Natural killer cell (primary cell): ENCODE data around the gene RFC4. TPM values are rescaled to one million over a fixed set of nuclear protein-coding genes. Genes with fewer than 3 reads are reported as not detected.

Source experiments
- ATAC-seq, 3 donors: fragments of 150-1000 bp in 2 of 3; fragments of 200-7000 bp in 1 of 3; cut with Tn5 transposase; 1 replicate in 1 of 3; 2 replicates in 2 of 3; pipeline ENCODE4 v1.10.0; 2021; ENCODE audit warnings: mild to moderate bottlenecking in 2 of 3, moderate library complexity in 2 of 3
- DNase-seq, 2 donors: peaks; one replicate each; pipeline versions ENCODE4 v3.0.0 to v3.0.0-alpha.2; 2013 to 2021; ENCODE audit warnings: mixed read lengths in 1 of 2
- H3K27ac ChIP-seq: one replicate; pipeline ENCODE4 v1.5.1; 2013; ENCODE audit warnings: mild to moderate bottlenecking, low read length
- H3K27me3 ChIP-seq: one replicate; pipeline ENCODE4 v1.6.1; 2013; ENCODE audit warnings: low read length; ENCODE audit not compliant: control insufficient read depth, insufficient read depth
- H3K36me3 ChIP-seq: one replicate; pipeline ENCODE4 v1.6.1; 2013; ENCODE audit warnings: low read length; ENCODE audit not compliant: control insufficient read depth, insufficient read depth
- H3K4me1 ChIP-seq: one replicate; pipeline ENCODE4 v1.6.1; 2013; ENCODE audit warnings: low read length; ENCODE audit not compliant: control insufficient read depth, insufficient read depth
- H3K4me3 ChIP-seq: one replicate; pipeline ENCODE4 v1.5.1; 2013; ENCODE audit warnings: low read length
- H3K9me3 ChIP-seq: one replicate; pipeline ENCODE4 v1.6.1; 2013; ENCODE audit warnings: low read length; ENCODE audit not compliant: control insufficient read depth, insufficient read depth
- H3K27ac Mint-ChIP-seq, 2 donors: one replicate each; pipeline ENCODE4 v1.8.0; 2022; ENCODE audit warnings: mild to moderate bottlenecking in 2 of 2, mixed read lengths in 2 of 2, moderate library complexity in 1 of 2
- H3K27me3 Mint-ChIP-seq, 2 donors: one replicate each; pipeline ENCODE4 v1.8.0; 2022; ENCODE audit warnings: low read depth in 2 of 2, mixed read lengths in 2 of 2
- H3K36me3 Mint-ChIP-seq: one replicate; pipeline ENCODE4 v1.8.0; 2022; ENCODE audit warnings: mixed read lengths
- H3K4me1 Mint-ChIP-seq, 2 donors: one replicate each; pipeline ENCODE4 v1.8.0; 2022; ENCODE audit warnings: mixed read lengths in 2 of 2
- H3K4me3 Mint-ChIP-seq: one replicate; pipeline ENCODE4 v1.8.0; 2022; ENCODE audit warnings: mild to moderate bottlenecking, moderate library complexity, mixed read lengths
- H3K9me3 Mint-ChIP-seq, 2 donors: one replicate each; pipeline ENCODE4 v1.8.0; 2022; ENCODE audit warnings: mixed read lengths in 2 of 2
- CTCF ChIP-seq: fragments of 200-600 bp; IDR thresholded peaks from one replicate; pipeline ENCODE4 v1.8.0; 2022; ENCODE audit warnings: antibody characterized with exemption
- WGBS: methylation state at CpG from one replicate; pipeline ENCODE4 v1.1.7; 2013; ENCODE audit warnings: missing lambda C conversion rate; ENCODE audit not compliant: insufficient coverage; 5-methylcytosine and 5-hydroxymethylcytosine counted together
- intact Hi-C: fragments of 100-400 bp; cut with micrococcal nuclease; formaldehyde crosslinking; loops from one replicate; pipeline ENCODE4 v1.14.2; 2022
- total RNA-seq, 4 donors: library from RNA; stranded (reverse); fragments of 120-200 nt in 1 of 4; gene quantifications; one replicate each; pipeline versions ENCODE4 v1.2.3 to v1.2.4, GENCODE V29; 2013 to 2022

Gene RFC4
- total RNA-seq, 3 donors from 2014 or later (not counting 1 experiment from before 2014, with no cell fraction given): 16.8 to 21.6 (median 17.3) TPM

- no peak overlapping the region for H3K4me3 Mint-ChIP-seq
- no peaks in the 10 kb centered on the region for H3K36me3 Mint-ChIP-seq
- no peak overlapping the region for H3K4me3 ChIP-seq
- ATAC-seq: peak; percentile 50 to 59 (median 51)
- peaks cover 21% of the 10 kb centered on the region for H3K4me1 ChIP-seq
- TF ChIP-seq CTCF: peak; percentile 71
- H3K9me3 ChIP-seq: no peaks in the 10 kb centered on the region
- H3K4me1 Mint-ChIP-seq: peaks cover 11 to 18% of the 10 kb centered on the region in 2 donors
- H3K9me3 Mint-ChIP-seq: no peaks in the 10 kb centered on the region
- H3K27me3 Mint-ChIP-seq: peaks cover 19 to 21% of the 10 kb centered on the region in 2 donors
- H3K27ac ChIP-seq: no peak overlapping the region
- no peak overlapping the region for H3K27ac Mint-ChIP-seq
- intact Hi-C loops: loop anchor here (1.0 to 10.0 kb wide), 2 partner anchors 206 to 837 kb away; no protein-coding TSS in a partner anchor
- peak in 1 of 2 donors; percentile 79 for DNase-seq
- WGBS: 63% methylated on average over 8 of the region's 11 CpGs
- H3K27me3 ChIP-seq: peaks cover 22% of the 10 kb centered on the region
- no peaks in the 10 kb centered on the region for H3K36me3 ChIP-seq
These were observed 15.4 kb upstream of the RFC4 start for GRCh38 chr3:186821429-186822387.

DNA sequence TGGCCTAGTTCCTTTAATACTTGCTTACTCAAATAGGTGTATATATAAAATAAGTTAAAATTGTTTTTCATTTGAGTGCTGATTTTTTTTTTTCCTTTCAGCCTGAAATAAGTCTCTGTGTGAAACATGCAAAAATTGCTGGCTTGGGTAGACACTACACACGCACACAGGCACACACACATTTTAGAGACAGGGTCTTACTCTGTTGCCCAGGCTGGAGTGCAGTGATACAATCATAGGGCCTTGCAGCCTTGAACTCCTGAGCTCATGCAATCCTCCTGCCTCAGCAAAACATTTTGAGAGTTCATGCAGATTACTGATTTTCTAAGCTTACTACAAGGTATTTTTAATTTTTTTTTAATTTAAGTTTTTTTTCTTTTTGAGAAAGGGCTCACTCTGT, 12.7 kb upstream of the RFC4 start:
- no peaks in the 10 kb centered on the region for H3K36me3 ChIP-seq
- 86% methylated on average over 1 of the region's 1 CpG for WGBS
- ATAC-seq: no peak

DNA sequence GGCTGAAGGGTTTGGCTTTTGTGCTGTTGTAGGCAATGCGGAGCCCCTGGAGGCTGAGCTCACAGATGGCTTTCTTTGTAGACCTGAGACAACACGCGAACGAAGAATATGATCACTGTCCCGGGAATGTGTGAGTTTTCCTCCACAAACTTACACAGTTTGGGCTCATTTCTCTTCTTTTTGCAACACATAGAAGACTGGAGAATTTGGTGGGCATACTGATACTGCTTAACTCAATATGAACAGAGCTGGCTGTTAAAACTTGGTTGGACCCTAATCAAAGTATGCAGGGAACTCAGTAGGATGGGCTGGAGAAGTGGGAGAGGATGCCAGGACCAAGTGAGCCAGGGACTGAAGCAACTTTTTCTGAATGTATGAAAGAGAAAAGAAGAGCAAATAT, 12.2 kb upstream of the RFC4 start:
- H3K27me3 ChIP-seq: no peaks in the 10 kb centered on the region
- no peak overlapping the region for H3K4me3 Mint-ChIP-seq
- no peak overlapping the region for H3K27ac ChIP-seq
- DNase-seq: no peak
- H3K36me3 Mint-ChIP-seq: no peaks in the 10 kb centered on the region
- no peaks in the 10 kb centered on the region for H3K9me3 ChIP-seq
- H3K4me1 ChIP-seq: no peaks in the 10 kb centered on the region
- H3K4me1 Mint-ChIP-seq: no peaks in the 10 kb centered on the region
- H3K27ac Mint-ChIP-seq: no peak overlapping the region
- no peak for TF ChIP-seq CTCF
- no peak for ATAC-seq
- intact Hi-C loops: no loop called here
- 96% methylated on average over 5 of the region's 5 CpGs for WGBS
- no peak overlapping the region for H3K4me3 ChIP-seq
- peaks cover 0 to 3% of the 10 kb centered on the region in 2 donors for H3K27me3 Mint-ChIP-seq
- no peaks in the 10 kb centered on the region for H3K36me3 ChIP-seq
- no peaks in the 10 kb centered on the region for H3K9me3 Mint-ChIP-seq

More for the DNA sequence above, 12.7 kb upstream of the RFC4 start:
- no peaks in the 10 kb centered on the region for H3K9me3 ChIP-seq
- intact Hi-C loops: no loop called here
- no peaks in the 10 kb centered on the region for H3K9me3 Mint-ChIP-seq
- H3K27ac ChIP-seq: no peak overlapping the region
- H3K4me3 ChIP-seq: no peak overlapping the region
- no peak for DNase-seq
- no peaks in the 10 kb centered on the region for H3K4me1 Mint-ChIP-seq
- no peak overlapping the region for H3K27ac Mint-ChIP-seq
- no peaks in the 10 kb centered on the region for H3K36me3 Mint-ChIP-seq
- no peaks in the 10 kb centered on the region for H3K27me3 ChIP-seq
- H3K4me1 ChIP-seq: no peaks in the 10 kb centered on the region
- no peak for TF ChIP-seq CTCF
- H3K27me3 Mint-ChIP-seq: peaks cover 0 to 2% of the 10 kb centered on the region in 2 donors
- H3K4me3 Mint-ChIP-seq: no peak overlapping the region
